Measurements from ENCODE around the gene PTPRK. TPM values are rescaled to one million over a fixed set of nuclear protein-coding genes. Genes with fewer than 3 reads are reported as not detected.

Gene PTPRK
- total RNA-seq, 1 donor from 2014 or later = 4.2 TPM

DNA sequence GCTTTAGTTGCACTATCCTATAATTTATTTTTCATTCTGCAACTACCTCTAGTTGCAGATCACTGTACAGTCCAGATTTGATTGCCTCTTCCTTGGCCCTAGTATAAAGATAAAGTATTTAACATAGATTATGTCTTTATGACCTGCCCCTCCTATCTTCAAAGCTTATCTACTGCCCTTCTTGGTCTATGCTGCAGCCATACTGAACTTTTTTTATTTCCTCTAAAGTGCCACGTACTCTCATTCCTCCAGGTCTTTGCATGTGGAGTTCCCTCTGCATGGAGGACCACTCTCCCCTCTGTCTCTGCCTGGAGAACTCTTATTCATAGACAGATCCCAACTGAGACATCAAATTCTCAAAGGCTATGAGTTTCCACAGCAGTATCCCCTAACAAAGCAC, 168.0 kb downstream of the PTPRK start:
- H3K27ac Mint-ChIP-seq = no peak overlapping the region

DNA sequence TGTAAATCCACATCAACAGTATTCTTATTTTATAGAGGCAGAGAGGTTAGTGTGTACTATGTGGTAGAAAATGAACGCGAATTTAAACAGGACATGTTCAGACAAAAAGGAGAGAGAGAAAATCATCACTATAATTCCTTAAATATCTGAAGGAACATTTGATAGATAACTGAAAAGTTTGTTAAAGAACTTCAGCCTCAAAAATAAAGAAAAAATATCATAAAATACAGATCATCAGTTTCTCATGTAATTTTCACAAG, 169.2 kb downstream of the PTPRK start:
- H3K9me3 Mint-ChIP-seq = no peaks in the 10 kb centered on the region
- no peak overlapping the region for H3K4me3 Mint-ChIP-seq (ENCODE audit: low read depth)
- no peaks in the 10 kb centered on the region for H3K4me1 Mint-ChIP-seq (ENCODE audit: low read depth)
- no peak for DNase-seq (ENCODE audit: low spot score)
- H3K36me3 Mint-ChIP-seq (ENCODE audit: low read depth) = no peaks in the 10 kb centered on the region
- no peak overlapping the region for H3K27ac Mint-ChIP-seq
- intact Hi-C loops (cut with micrococcal nuclease) = no loop called here
- peaks cover 6% of the 10 kb centered on the region for H3K27me3 Mint-ChIP-seq (ENCODE audit: low read depth)

More for the DNA sequence above, 168.0 kb downstream of the PTPRK start:
- no peaks in the 10 kb centered on the region for H3K4me1 Mint-ChIP-seq (ENCODE audit: low read depth)
- no peaks in the 10 kb centered on the region for H3K9me3 Mint-ChIP-seq
- intact Hi-C loops (cut with micrococcal nuclease) = no loop called here
- peaks cover 4% of the 10 kb centered on the region for H3K27me3 Mint-ChIP-seq (ENCODE audit: low read depth)
- no peaks in the 10 kb centered on the region for H3K36me3 Mint-ChIP-seq (ENCODE audit: low read depth)
- H3K4me3 Mint-ChIP-seq (ENCODE audit: low read depth) = no peak overlapping the region
- DNase-seq (ENCODE audit: low spot score) = no peak

DNA sequence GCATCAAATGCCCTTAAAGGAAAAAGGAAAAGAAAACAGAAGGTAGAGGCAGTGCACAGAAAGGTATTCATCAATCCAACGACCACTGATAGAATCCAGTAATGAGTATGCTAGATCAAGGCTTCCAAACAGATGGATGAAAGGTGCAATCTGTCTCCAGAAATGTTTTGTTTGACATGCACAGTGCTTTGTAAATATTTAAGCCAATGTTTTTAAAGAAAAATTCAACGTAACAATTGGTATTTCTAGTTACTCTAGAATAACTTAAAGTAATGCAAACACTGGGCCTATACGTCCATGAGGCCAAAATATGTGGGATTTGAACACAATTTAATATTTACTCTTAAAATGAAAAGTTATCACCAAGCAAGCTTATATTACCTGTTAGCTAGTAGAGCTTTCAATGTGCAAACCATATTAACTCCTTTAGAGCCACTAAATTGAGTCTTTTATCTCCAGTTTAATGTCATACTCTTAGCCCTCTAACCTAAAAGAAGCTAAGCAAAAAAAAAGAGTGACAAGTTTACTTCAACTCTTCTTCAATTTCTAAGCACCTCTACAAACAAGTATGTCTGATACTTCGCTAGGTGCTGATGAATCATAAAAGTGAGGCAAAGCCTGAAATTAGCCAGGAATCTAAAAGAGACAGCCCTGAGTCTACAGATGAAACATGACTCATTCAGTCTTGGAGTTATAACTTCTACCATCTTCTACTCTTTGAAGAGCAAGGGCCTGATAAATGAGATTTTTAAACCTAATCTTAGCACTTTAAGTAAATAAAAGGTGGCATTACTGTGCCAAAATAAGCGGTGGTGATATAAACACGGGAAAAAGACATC, 169.8 kb downstream of the PTPRK start:
- no peaks in the 10 kb centered on the region for H3K36me3 Mint-ChIP-seq (ENCODE audit: low read depth)
- peaks cover 5% of the 10 kb centered on the region for H3K27me3 Mint-ChIP-seq (ENCODE audit: low read depth)

DNA sequence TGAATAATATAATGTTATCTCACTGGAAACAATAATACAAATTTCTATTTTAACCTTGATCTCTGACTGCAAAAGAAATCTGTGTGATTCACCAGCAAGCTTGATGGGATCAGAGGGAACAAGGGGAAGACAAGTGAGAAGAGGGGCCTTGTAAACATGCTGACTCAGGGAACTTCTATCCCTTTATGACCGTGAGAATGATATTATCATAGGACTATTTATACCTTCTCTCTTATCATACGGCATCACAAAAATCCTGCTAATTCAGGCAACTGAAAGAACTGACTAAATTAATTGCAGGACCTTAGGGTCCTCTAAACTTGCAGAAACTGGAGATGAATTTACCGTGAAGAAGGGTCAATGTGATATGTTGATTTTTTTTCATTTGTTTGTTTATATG, 173.3 kb downstream of the PTPRK start:
- no peaks in the 10 kb centered on the region for H3K9me3 Mint-ChIP-seq
- H3K4me1 Mint-ChIP-seq (ENCODE audit: low read depth) = no peaks in the 10 kb centered on the region
- H3K4me3 Mint-ChIP-seq (ENCODE audit: low read depth) = no peak overlapping the region

More for the DNA sequence above, 169.8 kb downstream of the PTPRK start:
- H3K9me3 Mint-ChIP-seq = no peaks in the 10 kb centered on the region
- H3K4me1 Mint-ChIP-seq (ENCODE audit: low read depth) = no peaks in the 10 kb centered on the region
- H3K27ac Mint-ChIP-seq = no peak overlapping the region
- intact Hi-C loops (cut with micrococcal nuclease) = no loop called here
- no peak overlapping the region for H3K4me3 Mint-ChIP-seq (ENCODE audit: low read depth)
- DNase-seq (ENCODE audit: low spot score) = no peak

DNA sequence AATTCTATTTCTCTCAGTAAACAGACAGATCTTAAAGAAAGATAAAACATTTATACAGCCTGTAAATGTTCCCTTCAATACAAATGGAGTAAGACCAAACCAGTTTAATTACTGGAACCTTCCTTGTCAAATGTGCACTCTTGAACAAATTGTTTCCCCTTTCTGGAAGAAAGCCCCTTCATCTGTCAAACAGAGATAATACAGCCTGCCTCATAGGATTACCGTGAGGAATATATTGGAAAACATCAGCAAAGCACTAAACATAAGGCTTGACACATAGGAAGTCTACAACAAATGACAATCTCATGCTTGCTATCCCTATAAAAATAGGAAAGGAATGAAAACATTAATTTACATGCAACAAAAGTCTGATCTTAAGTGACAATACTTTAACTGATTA, 173.8 kb downstream of the PTPRK start:
- no peak overlapping the region for H3K27ac Mint-ChIP-seq
- no peak overlapping the region for H3K4me3 Mint-ChIP-seq (ENCODE audit: low read depth)
- no peaks in the 10 kb centered on the region for H3K4me1 Mint-ChIP-seq (ENCODE audit: low read depth)
- peaks cover 10% of the 10 kb centered on the region for H3K27me3 Mint-ChIP-seq (ENCODE audit: low read depth)
- no peaks in the 10 kb centered on the region for H3K36me3 Mint-ChIP-seq (ENCODE audit: low read depth)
- no peak for DNase-seq (ENCODE audit: low spot score)
- intact Hi-C loops (cut with micrococcal nuclease) = no loop called here
- no peaks in the 10 kb centered on the region for H3K9me3 Mint-ChIP-seq

More for the DNA sequence above, 173.3 kb downstream of the PTPRK start:
- Mint-ChIP-seq H3K27me3 (ENCODE audit: low read depth) (peaks cover 10% of the 10 kb centered on the region), H3K36me3 (ENCODE audit: low read depth) (no peaks in the 10 kb centered on the region), H3K27ac (no peak overlapping the region)
- DNase-seq (ENCODE audit: low spot score) = no peak
- intact Hi-C loops (cut with micrococcal nuclease) = no loop called here

DNA sequence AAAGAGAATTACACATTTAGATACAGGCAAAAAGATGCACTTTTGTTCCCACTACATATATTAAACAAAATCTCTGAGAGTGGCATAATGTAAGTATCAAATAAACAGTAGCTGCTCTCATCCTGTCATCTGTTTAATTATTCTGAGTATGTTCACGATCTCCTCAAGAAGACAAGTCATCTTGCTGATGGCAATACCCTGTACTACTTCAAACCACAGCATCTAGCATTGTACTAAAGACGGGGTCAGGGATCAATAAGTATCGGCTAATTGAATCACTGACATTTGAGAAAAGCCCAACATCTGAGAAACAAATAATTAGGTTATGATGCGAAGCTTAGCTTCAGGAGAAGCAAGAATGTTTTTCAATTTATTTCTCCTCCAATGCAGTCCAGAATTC, 175.1 kb downstream of the PTPRK start:
- H3K27ac Mint-ChIP-seq = no peak overlapping the region
- H3K4me1 Mint-ChIP-seq (ENCODE audit: low read depth) = no peaks in the 10 kb centered on the region
- DNase-seq (ENCODE audit: low spot score) = no peak
- H3K27me3 Mint-ChIP-seq (ENCODE audit: low read depth) = peaks cover 11% of the 10 kb centered on the region
- H3K9me3 Mint-ChIP-seq = no peaks in the 10 kb centered on the region
- H3K36me3 Mint-ChIP-seq (ENCODE audit: low read depth) = no peaks in the 10 kb centered on the region
- intact Hi-C loops (cut with micrococcal nuclease) = no loop called here
- no peak overlapping the region for H3K4me3 Mint-ChIP-seq (ENCODE audit: low read depth)

DNA sequence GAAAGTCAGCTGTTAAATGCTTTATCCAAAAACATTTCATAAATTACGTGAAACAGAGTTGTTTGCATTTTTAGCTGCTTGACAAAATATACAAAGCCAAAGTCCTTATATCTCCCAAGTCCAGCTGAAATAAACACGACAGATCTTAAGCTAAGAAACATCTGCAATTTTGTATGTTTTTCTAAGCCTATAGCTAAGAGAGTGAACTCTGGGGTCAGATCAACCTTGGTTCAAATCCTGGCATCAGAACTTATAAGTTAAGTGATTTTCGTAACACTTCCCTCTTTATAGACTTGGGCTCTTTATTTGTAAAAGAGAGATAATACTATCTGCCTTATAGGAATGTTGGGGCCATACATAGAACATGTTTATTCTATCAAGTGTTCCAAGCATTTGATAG, 176.7 kb downstream of the PTPRK start:
- intact Hi-C loops (cut with micrococcal nuclease) = no loop called here
- H3K4me3 Mint-ChIP-seq (ENCODE audit: low read depth) = no peak overlapping the region
- no peak overlapping the region for H3K27ac Mint-ChIP-seq
- H3K4me1 Mint-ChIP-seq (ENCODE audit: low read depth) = no peaks in the 10 kb centered on the region
- H3K9me3 Mint-ChIP-seq = no peaks in the 10 kb centered on the region
- DNase-seq (ENCODE audit: low spot score) = no peak
- peaks cover 13% of the 10 kb centered on the region for H3K27me3 Mint-ChIP-seq (ENCODE audit: low read depth)
- no peaks in the 10 kb centered on the region for H3K36me3 Mint-ChIP-seq (ENCODE audit: low read depth)

DNA sequence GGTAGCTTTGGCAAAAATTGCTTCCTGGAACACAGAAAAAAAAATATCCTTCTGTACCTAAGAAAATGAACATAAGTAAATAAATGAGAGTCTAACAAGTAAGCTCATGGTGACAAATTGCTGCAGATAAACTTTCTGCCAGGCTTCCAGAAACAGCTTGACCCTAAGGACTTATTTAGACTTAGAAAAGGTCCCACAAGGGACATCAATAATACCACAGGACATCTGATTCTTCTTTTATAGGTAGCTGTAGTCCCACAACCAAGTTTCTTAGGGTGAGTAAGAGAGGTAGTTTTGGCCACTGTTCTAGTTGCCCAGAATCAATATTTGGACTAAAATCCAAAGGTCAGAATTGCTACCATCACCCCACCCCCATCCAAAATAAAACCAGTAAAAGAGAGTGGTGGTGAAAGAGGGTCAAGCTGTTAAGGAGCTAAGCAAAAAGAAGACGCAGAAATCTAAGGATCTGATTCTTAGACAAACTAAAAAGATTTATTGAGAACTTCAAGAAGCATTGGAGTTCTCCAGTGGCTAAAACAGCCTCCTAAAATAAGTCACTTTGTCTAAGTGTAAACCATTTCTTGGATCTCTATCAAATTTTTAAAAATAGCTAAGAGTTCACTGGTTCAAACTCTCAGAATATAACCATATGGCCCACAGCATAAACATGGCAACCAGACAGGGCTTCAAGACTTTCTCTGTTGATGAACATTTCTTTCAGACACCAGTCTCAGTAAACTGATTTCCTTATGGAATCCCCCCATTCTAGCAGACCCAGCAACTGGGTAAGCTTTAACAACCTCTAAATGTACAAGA, 180.6 kb downstream of the PTPRK start:
- Mint-ChIP-seq H3K27ac (no peak overlapping the region), H3K4me3 (ENCODE audit: low read depth) (no peak overlapping the region), H3K9me3 (no peaks in the 10 kb centered on the region), H3K27me3 (ENCODE audit: low read depth) (peaks cover 15% of the 10 kb centered on the region), H3K36me3 (ENCODE audit: low read depth) (no peaks in the 10 kb centered on the region), H3K4me1 (ENCODE audit: low read depth) (no peaks in the 10 kb centered on the region)
- no peak for DNase-seq (ENCODE audit: low spot score)
- intact Hi-C loops (cut with micrococcal nuclease) = no loop called here

DNA sequence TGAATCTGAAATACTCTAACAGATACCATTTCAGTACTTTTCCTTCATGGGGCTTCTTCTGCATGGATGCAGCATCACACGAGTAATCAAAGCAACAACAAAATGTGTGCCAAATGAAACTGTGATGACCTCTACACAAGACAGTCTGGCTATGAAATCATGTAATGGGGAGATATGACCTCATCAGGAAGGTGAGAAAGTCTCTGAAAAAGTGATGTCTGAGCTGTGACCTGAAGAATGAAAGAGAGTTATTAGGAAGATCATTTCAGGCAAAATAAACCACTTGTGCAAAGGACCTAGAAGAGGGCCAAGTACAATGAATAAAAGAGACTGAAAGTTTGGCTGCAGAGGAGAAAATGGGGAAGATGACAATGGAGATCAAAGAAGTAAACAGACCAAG, 182.8 kb downstream of the PTPRK start:
- no peak overlapping the region for H3K4me3 Mint-ChIP-seq (ENCODE audit: low read depth)
- no peak for DNase-seq (ENCODE audit: low spot score)

DNA sequence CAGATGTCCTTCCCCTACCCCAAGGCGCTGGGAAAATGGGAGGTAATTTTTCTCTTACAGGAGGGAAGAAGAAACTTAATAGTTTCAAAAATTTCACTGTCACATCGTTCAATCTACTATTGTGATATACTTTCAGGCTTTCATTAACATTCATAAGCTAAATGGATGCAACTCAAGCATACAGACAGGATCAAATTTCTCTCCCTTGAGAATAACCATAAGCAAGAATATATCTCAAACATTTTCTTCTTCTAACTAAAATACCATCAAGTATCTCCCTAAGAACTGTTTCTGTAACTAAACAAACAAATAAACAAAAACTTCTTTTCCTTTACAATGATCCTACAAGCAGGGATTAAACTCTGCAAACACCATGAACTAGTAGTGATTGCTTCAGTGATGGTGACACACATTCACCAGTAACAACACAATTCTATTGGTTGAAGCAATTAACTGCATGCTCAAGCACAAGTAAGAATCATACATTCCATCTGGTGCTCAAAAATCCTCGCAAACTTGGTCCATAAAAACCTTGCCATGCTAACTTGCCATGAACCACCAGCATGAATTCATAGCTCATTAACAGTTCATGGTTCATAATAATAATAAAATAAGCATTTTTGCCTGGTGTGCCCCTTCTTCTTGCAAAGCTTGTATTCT, 183.8 kb downstream of the PTPRK start:
- Mint-ChIP-seq H3K27ac (no peak overlapping the region), H3K9me3 (no peaks in the 10 kb centered on the region), H3K27me3 (ENCODE audit: low read depth) (peaks cover 12% of the 10 kb centered on the region), H3K36me3 (ENCODE audit: low read depth) (no peaks in the 10 kb centered on the region), H3K4me1 (ENCODE audit: low read depth) (no peaks in the 10 kb centered on the region), H3K4me3 (ENCODE audit: low read depth) (no peak overlapping the region)
- intact Hi-C loops (cut with micrococcal nuclease) = no loop called here
- DNase-seq (ENCODE audit: low spot score) = no peak

More for the DNA sequence above, 182.8 kb downstream of the PTPRK start:
- Mint-ChIP-seq H3K27me3 (ENCODE audit: low read depth) (peaks cover 12% of the 10 kb centered on the region), H3K27ac (no peak overlapping the region), H3K9me3 (no peaks in the 10 kb centered on the region), H3K36me3 (ENCODE audit: low read depth) (no peaks in the 10 kb centered on the region), H3K4me1 (ENCODE audit: low read depth) (no peaks in the 10 kb centered on the region)
- intact Hi-C loops (cut with micrococcal nuclease) = no loop called here

DNA sequence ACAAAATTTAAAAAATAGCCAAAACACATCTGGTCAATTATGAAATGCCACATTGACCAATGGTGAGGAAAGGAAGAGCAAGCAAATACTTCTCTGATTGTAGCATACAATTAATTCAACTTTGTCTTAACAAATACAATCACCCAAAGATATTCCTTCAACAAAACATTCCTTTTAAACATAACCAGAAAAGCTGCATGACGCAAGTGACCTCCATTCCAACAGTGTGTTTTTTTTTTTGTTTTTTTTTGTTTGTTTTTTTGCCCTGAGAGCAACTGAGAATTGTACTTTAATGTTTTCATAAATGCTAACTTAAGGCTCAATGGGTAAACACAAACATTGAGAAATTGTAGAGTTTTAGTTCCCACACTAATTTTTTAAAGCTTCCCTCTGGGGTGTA, 184.4 kb downstream of the PTPRK start:
- no peaks in the 10 kb centered on the region for H3K9me3 Mint-ChIP-seq
- no peaks in the 10 kb centered on the region for H3K4me1 Mint-ChIP-seq (ENCODE audit: low read depth)
- peaks cover 12% of the 10 kb centered on the region for H3K27me3 Mint-ChIP-seq (ENCODE audit: low read depth)
- no peak overlapping the region for H3K4me3 Mint-ChIP-seq (ENCODE audit: low read depth)
- no peak for DNase-seq (ENCODE audit: low spot score)
- no peak overlapping the region for H3K27ac Mint-ChIP-seq
- intact Hi-C loops (cut with micrococcal nuclease) = no loop called here
- H3K36me3 Mint-ChIP-seq (ENCODE audit: low read depth) = no peaks in the 10 kb centered on the region

DNA sequence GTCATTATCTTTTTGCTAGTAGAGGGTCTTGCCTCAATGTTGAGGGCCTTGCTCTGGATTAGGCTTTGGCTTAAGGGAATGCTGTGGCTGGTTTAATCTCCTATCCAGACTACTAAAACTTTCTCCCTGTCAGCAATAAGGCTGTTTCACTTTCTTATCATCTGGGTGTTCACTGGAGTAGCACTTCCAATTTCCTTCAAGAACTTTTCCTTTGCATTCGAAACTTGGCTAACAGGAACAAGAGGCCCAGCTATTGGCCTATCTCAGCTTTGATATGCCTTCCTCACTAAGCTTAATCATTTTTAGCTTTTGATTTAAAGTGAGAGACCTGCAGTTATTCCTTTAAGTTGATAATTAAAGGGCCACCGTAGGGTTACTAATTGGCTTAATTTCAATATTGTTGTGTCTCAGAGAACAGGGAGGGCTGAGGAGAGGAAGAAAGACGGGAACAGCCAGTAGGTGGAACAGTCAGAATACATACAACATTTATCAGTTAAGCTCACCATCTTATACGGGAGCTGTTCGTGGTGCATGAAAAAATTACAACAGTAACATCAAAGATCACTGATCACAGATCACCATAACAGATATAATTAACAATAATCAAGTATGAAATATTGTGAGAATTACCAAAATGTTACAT, 186.7 kb downstream of the PTPRK start:
- no peaks in the 10 kb centered on the region for H3K4me1 Mint-ChIP-seq (ENCODE audit: low read depth)
- H3K4me3 Mint-ChIP-seq (ENCODE audit: low read depth) = no peak overlapping the region
- no peak for DNase-seq (ENCODE audit: low spot score)
- peaks cover 9% of the 10 kb centered on the region for H3K27me3 Mint-ChIP-seq (ENCODE audit: low read depth)
- intact Hi-C loops (cut with micrococcal nuclease) = no loop called here
- no peak overlapping the region for H3K27ac Mint-ChIP-seq
- H3K9me3 Mint-ChIP-seq = no peaks in the 10 kb centered on the region
- no peaks in the 10 kb centered on the region for H3K36me3 Mint-ChIP-seq (ENCODE audit: low read depth)
